Endodermal cell (in vitro differentiated cells): ENCODE results near the gene EEIG1. TPM values are rescaled to one million over a fixed set of nuclear protein-coding genes. Genes with fewer than 3 reads are reported as not detected.

Experiments used
- DNase-seq: peaks from one replicate; pipeline ENCODE4 v3.0.0-alpha.2; 2017
- H3K27ac ChIP-seq: 2 replicates; pipeline ENCODE4 v1.5.1; 2013; ENCODE audit warnings: mild to moderate bottlenecking, low read depth, low read length, moderate library complexity
- H3K27me3 ChIP-seq: 2 replicates; pipeline ENCODE4 v1.6.1; 2013; ENCODE audit warnings: mild to moderate bottlenecking, low read length, moderate library complexity; ENCODE audit not compliant: insufficient read depth, control insufficient read depth, poor library complexity, severe bottlenecking
- H3K36me3 ChIP-seq: 2 replicates; pipeline ENCODE4 v1.7.0; 2013; ENCODE audit warnings: mild to moderate bottlenecking, low read length, moderate library complexity; ENCODE audit not compliant: control insufficient read depth, insufficient read depth
- H3K4me1 ChIP-seq: one replicate; pipeline ENCODE4 v1.7.0; 2013; ENCODE audit warnings: low read length; ENCODE audit not compliant: control insufficient read depth, insufficient read depth
- H3K4me3 ChIP-seq: 2 replicates; pipeline ENCODE4 v1.5.1; 2013; ENCODE audit warnings: mild to moderate bottlenecking, low read length, moderate library complexity
- H3K9ac ChIP-seq: 2 replicates; pipeline ENCODE4 v1.6.1; 2013; ENCODE audit warnings: mild to moderate bottlenecking, low read length, moderate library complexity; ENCODE audit not compliant: poor library complexity, severe bottlenecking; ENCODE audit errors: extremely low read depth
- H3K9me3 ChIP-seq: 2 replicates; pipeline ENCODE4 v1.6.1; 2013; ENCODE audit warnings: mild to moderate bottlenecking, low read length, moderate library complexity; ENCODE audit not compliant: control insufficient read depth
- H3K27ac Mint-ChIP-seq: 2 replicates; pipeline ENCODE4 v1.8.0; 2020; ENCODE audit warnings: mixed read lengths
- H3K27me3 Mint-ChIP-seq: 2 replicates; pipeline ENCODE4 v1.8.0; 2021; ENCODE audit warnings: mild to moderate bottlenecking, mixed read lengths; ENCODE audit not compliant: insufficient read depth
- H3K36me3 Mint-ChIP-seq: 2 replicates; pipeline ENCODE4 v1.8.0; 2020; ENCODE audit warnings: low read depth, mixed read lengths
- H3K4me1 Mint-ChIP-seq: 2 replicates; pipeline ENCODE4 v1.8.0; 2020; ENCODE audit warnings: mixed read lengths
- H3K4me3 Mint-ChIP-seq: 2 replicates; pipeline ENCODE4 v1.8.0; 2020; ENCODE audit warnings: mild to moderate bottlenecking, moderate library complexity, mixed read lengths
- H3K9me3 Mint-ChIP-seq: 2 replicates; pipeline ENCODE4 v1.8.0; 2020; ENCODE audit warnings: mild to moderate bottlenecking, mixed read lengths
- CTCF ChIP-seq: fragments of 200-600 bp; sonication (generic); conservative IDR thresholded peaks from 2 replicates; pipeline ENCODE4 v1.5.0; 2021; ENCODE audit warnings: antibody characterized with exemption, mild to moderate bottlenecking
- WGBS, 2 experiments: methylation state at CpG; one replicate each; pipeline versions ENCODE4 v1.1.5 to v1.1.7; 2013; ENCODE audit warnings: missing lambda C conversion rate in 2 of 2, mixed read lengths in 1 of 2; ENCODE audit not compliant: insufficient coverage in 1 of 2, insufficient read length in 1 of 2; 5-methylcytosine and 5-hydroxymethylcytosine counted together
- total RNA-seq, 2 donors: library from RNA; stranded (reverse); fragmentation: NEBNext Ultra II Directional in 1 of 2; extraction: Animal tissue kit (Norgen Biotek cat#: 25700) in 1 of 2; gene quantifications; 2 replicates in 1 of 2; 3 replicates in 1 of 2; pipeline ENCODE4 v1.2.1, GENCODE V29; 2021

The EEIG1 gene
- total RNA-seq, 2 donors from 2014 or later: 56.7 to 60.8 TPM

- 50 to 60% methylated on average over 2 to 3 of the region's 3 CpGs for WGBS, 2 experiments
- H3K4me1 Mint-ChIP-seq: peaks cover 17% of the 10 kb centered on the region
- H3K9me3 Mint-ChIP-seq: no peaks in the 10 kb centered on the region
- Histone ChIP-seq H3K4me3 (no peak overlapping the region), H3K4me1 (no peaks in the 10 kb centered on the region), H3K36me3 (no peaks in the 10 kb centered on the region), H3K27ac (no peak overlapping the region), H3K9me3 (no peaks in the 10 kb centered on the region), H3K9ac (no peak overlapping the region), H3K27me3 (no peaks in the 10 kb centered on the region)
- H3K27me3 Mint-ChIP-seq: no peaks in the 10 kb centered on the region
- H3K36me3 Mint-ChIP-seq: peaks cover 15% of the 10 kb centered on the region
- no peak for DNase-seq
- H3K4me3 Mint-ChIP-seq: no peak overlapping the region
- no peak for TF ChIP-seq CTCF
- H3K27ac Mint-ChIP-seq: no peak overlapping the region
Observed at GRCh38 chr9:127962278-127962677, 18.5 kb downstream of the EEIG1 start.

GRCh38 chr9:127961613-127962155 lies 19.1 kb downstream of the EEIG1 start:
- DNase-seq: no peak
- H3K27ac Mint-ChIP-seq: no peak overlapping the region
- TF ChIP-seq CTCF: no peak

GRCh38 chr9:127961155-127961490 lies 19.7 kb downstream of the EEIG1 start:
- Histone ChIP-seq H3K27me3 (no peaks in the 10 kb centered on the region), H3K9me3 (no peaks in the 10 kb centered on the region), H3K4me1 (no peaks in the 10 kb centered on the region), H3K27ac (no peak overlapping the region), H3K4me3 (no peak overlapping the region), H3K36me3 (no peaks in the 10 kb centered on the region), H3K9ac (no peak overlapping the region)
- DNase-seq: no peak
- Mint-ChIP-seq H3K27me3 (no peaks in the 10 kb centered on the region), H3K9me3 (no peaks in the 10 kb centered on the region), H3K36me3 (peaks cover 15% of the 10 kb centered on the region), H3K4me1 (peaks cover 11% of the 10 kb centered on the region), H3K4me3 (no peak overlapping the region), H3K27ac (no peak overlapping the region)
- TF ChIP-seq CTCF: no peak
- WGBS, 2 experiments: 86% methylated on average over 2 of the region's 2 CpGs; no CpG with 5 or more reads in 1 of the 2 experiments

More at GRCh38 chr9:127961613-127962155, 19.1 kb downstream of the EEIG1 start:
- H3K9me3 Mint-ChIP-seq: no peaks in the 10 kb centered on the region
- H3K27ac ChIP-seq: no peak overlapping the region
- peaks cover 11% of the 10 kb centered on the region for H3K4me1 Mint-ChIP-seq
- no peaks in the 10 kb centered on the region for H3K4me1 ChIP-seq
- no peaks in the 10 kb centered on the region for H3K36me3 ChIP-seq
- no peaks in the 10 kb centered on the region for H3K27me3 ChIP-seq
- H3K36me3 Mint-ChIP-seq: peaks cover 15% of the 10 kb centered on the region
- no peaks in the 10 kb centered on the region for H3K27me3 Mint-ChIP-seq
- H3K4me3 ChIP-seq: no peak overlapping the region
- H3K9ac ChIP-seq: no peak overlapping the region
- 93 to 95% methylated on average over 9 to 13 of the region's 13 CpGs for WGBS, 2 experiments
- H3K9me3 ChIP-seq: no peaks in the 10 kb centered on the region
- no peak overlapping the region for H3K4me3 Mint-ChIP-seq
